Measurements from ENCODE around the gene PRSS1.

Gene PRSS1

DNA sequence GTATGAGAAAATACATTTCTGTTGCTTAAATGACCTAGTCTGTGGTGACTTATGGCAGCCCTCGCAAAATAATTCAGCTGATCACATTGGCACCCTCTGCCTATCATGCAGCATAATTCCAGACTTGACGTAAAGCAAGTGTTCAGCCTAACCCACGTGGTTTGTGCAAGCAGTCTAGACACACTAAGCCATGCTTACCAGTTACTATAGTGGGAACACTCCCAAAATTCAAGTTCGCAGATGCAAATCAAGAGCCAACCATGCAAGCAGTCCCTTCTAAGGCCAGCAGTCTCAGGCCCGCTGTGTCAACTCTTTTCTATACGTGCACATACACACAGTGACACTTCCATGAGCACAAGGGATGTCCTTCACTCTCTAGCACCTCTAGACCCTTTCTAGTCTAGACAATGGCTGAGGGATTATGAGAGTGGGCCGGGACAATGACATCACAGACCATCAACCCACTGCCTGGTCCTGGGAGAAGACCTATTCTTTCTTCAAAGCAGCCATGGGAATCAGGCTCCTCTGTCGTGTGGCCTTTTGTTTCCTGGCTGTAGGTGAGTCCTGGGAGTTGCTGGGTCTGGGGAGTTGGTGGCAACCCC, 29.0 kb upstream of the PRSS1 start:
- Histone ChIP-seq H2AK5ac (ENCODE audit: low read length, severe bottlenecking) (no peak overlapping the region), H3K23ac (ENCODE audit: low read length in 2 of 2) (no peak overlapping the region), H3K18ac (ENCODE audit: low read depth in 1 of 2, low read length in 2 of 2) (no peak overlapping the region), H3K4me1 (ENCODE audit: control insufficient read depth, insufficient read depth, low read depth, low read length) (no peaks in the 10 kb centered on the region), H3K4me2 (ENCODE audit: low read length, poor library complexity, severe bottlenecking) (no peak overlapping the region), H3K4ac (ENCODE audit: low read depth in 1 of 2, low read length in 2 of 2) (no peak overlapping the region), H3K27me3 (ENCODE audit: control insufficient read depth in 1 of 2, insufficient read depth in 1 of 2, low read length in 2 of 2) (peaks cover 5 to 45% of the 10 kb centered on the region in 2 experiments), H3K36me3 (ENCODE audit: control insufficient read depth in 1 of 2, insufficient read depth in 2 of 2, low read depth in 1 of 2, low read length in 2 of 2) (no peaks in the 10 kb centered on the region), H3K9me3 (ENCODE audit: control insufficient read depth, low read length) (no peaks in the 10 kb centered on the region), H3K27ac (ENCODE audit: low read length, poor library complexity, severe bottlenecking) (no peak overlapping the region), H2AFZ (ENCODE audit: low read depth, low read length) (no peak overlapping the region), H2BK15ac (ENCODE audit: low read depth, poor library complexity, severe bottlenecking) (no peak overlapping the region), H4K8ac (ENCODE audit: low read length) (no peak overlapping the region), H2BK12ac (ENCODE audit: low read length in 2 of 2) (no peak overlapping the region), H4K91ac (ENCODE audit: low read length) (no peak overlapping the region), H2BK5ac (ENCODE audit: low read depth, low read length, poor library complexity, severe bottlenecking) (no peak overlapping the region), H3K9ac (ENCODE audit: low read length) (no peak overlapping the region), H3K79me1 (replicated peaks; ENCODE audit: low read length, poor library complexity, severe bottlenecking) (no peaks in the 10 kb centered on the region), H3K14ac (ENCODE audit: low read length in 2 of 2) (no peak overlapping the region), H2BK120ac (ENCODE audit: low read depth, low read length) (no peak overlapping the region), H3K4me3 (ENCODE audit: insufficient read depth in 1 of 2, low read depth in 1 of 2, low read length in 2 of 2) (no peak overlapping the region)
- no peak for DNase-seq
- 84% methylated on average over 8 of the region's 8 CpGs for WGBS

DNA sequence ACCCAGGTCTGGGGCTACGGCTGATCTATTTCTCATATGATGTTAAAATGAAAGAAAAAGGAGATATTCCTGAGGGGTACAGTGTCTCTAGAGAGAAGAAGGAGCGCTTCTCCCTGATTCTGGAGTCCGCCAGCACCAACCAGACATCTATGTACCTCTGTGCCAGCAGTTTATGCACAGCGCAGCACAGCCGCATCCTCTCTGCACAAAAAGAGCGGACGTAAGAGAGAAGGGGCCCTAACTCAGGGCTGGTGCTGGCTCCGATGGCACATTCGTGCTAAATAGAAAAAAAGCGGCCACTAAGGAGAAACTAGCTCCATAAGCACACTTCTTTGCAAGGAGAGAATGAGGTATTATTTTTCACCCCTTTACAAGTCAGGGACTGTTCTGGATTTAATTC, 28.3 kb upstream of the PRSS1 start:
- Histone ChIP-seq H3K27me3 (ENCODE audit: control insufficient read depth in 1 of 2, insufficient read depth in 1 of 2, low read length in 2 of 2) (peaks cover 0 to 41% of the 10 kb centered on the region in 2 experiments), H3K9me3 (ENCODE audit: control insufficient read depth, low read length) (no peaks in the 10 kb centered on the region), H3K18ac (ENCODE audit: low read depth in 1 of 2, low read length in 2 of 2) (no peak overlapping the region), H3K27ac (ENCODE audit: low read length, poor library complexity, severe bottlenecking) (no peak overlapping the region), H2AK5ac (ENCODE audit: low read length, severe bottlenecking) (no peak overlapping the region), H3K9ac (ENCODE audit: low read length) (no peak overlapping the region), H3K4ac (ENCODE audit: low read depth in 1 of 2, low read length in 2 of 2) (no peak overlapping the region), H3K4me1 (ENCODE audit: control insufficient read depth, insufficient read depth, low read depth, low read length) (no peaks in the 10 kb centered on the region), H2BK12ac (ENCODE audit: low read length in 2 of 2) (no peak overlapping the region), H3K36me3 (ENCODE audit: control insufficient read depth in 1 of 2, insufficient read depth in 2 of 2, low read depth in 1 of 2, low read length in 2 of 2) (no peaks in the 10 kb centered on the region), H3K4me2 (ENCODE audit: low read length, poor library complexity, severe bottlenecking) (no peak overlapping the region), H3K79me1 (replicated peaks; ENCODE audit: low read length, poor library complexity, severe bottlenecking) (no peaks in the 10 kb centered on the region), H2BK5ac (ENCODE audit: low read depth, low read length, poor library complexity, severe bottlenecking) (no peak overlapping the region), H4K8ac (ENCODE audit: low read length) (no peak overlapping the region), H3K4me3 (ENCODE audit: insufficient read depth in 1 of 2, low read depth in 1 of 2, low read length in 2 of 2) (no peak overlapping the region), H2BK15ac (ENCODE audit: low read depth, poor library complexity, severe bottlenecking) (no peak overlapping the region), H2BK120ac (ENCODE audit: low read depth, low read length) (no peak overlapping the region), H3K14ac (ENCODE audit: low read length in 2 of 2) (no peak overlapping the region), H4K91ac (ENCODE audit: low read length) (no peak overlapping the region), H2AFZ (ENCODE audit: low read depth, low read length) (no peak overlapping the region), H3K23ac (ENCODE audit: low read length in 2 of 2) (no peak overlapping the region)
- WGBS: 94% methylated on average over 10 of the region's 10 CpGs
- DNase-seq: no peak

DNA sequence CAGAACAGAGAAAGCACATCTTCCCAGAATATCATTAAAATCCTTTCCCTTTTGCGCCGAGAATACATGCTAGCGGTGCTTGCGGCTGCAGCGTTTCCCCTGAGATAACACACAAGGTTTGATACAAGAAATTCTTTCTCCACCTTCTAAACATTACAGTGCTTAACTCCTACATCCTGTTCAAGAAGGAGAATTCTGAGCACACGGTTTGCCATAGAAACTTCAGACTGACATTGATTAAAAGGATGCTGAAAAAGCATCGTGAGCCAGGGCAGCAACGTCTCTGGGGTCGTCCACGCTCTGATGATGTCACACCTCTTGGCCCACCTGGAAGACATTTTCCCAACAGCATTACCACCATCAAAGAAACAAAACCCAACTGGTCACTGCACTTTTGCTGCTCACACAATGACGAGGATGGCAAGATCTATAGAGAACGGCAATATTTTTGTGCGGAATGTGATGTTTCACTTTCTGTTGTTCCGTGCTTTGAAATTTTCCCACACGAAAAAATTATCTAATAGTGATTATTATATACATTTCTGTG, 27.0 kb upstream of the PRSS1 start:
- no peak overlapping the region for H2AK5ac ChIP-seq (ENCODE audit: low read length, severe bottlenecking)
- WGBS: 88% methylated on average over 12 of the region's 15 CpGs
- H4K8ac ChIP-seq (ENCODE audit: low read length): no peak overlapping the region
- no peak overlapping the region for H3K23ac ChIP-seq (ENCODE audit: low read length in 2 of 2)
- no peak for DNase-seq
- H3K14ac ChIP-seq (ENCODE audit: low read length in 2 of 2): no peak overlapping the region
- H2BK120ac ChIP-seq (ENCODE audit: low read depth, low read length): no peak overlapping the region
- H2BK5ac ChIP-seq (ENCODE audit: low read depth, low read length, poor library complexity, severe bottlenecking): no peak overlapping the region
- H3K4me2 ChIP-seq (ENCODE audit: low read length, poor library complexity, severe bottlenecking): no peak overlapping the region
- H3K27me3 ChIP-seq (ENCODE audit: control insufficient read depth in 1 of 2, insufficient read depth in 1 of 2, low read length in 2 of 2): peaks cover 0 to 36% of the 10 kb centered on the region in 2 experiments
- H3K4me3 ChIP-seq (ENCODE audit: insufficient read depth in 1 of 2, low read depth in 1 of 2, low read length in 2 of 2): no peak overlapping the region
- no peaks in the 10 kb centered on the region for H3K4me1 ChIP-seq (ENCODE audit: control insufficient read depth, insufficient read depth, low read depth, low read length)
- no peak overlapping the region for H2BK12ac ChIP-seq (ENCODE audit: low read length in 2 of 2)
- H3K4ac ChIP-seq (ENCODE audit: low read depth in 1 of 2, low read length in 2 of 2): no peak overlapping the region
- no peak overlapping the region for H3K18ac ChIP-seq (ENCODE audit: low read depth in 1 of 2, low read length in 2 of 2)
- H3K9me3 ChIP-seq (ENCODE audit: control insufficient read depth, low read length): no peaks in the 10 kb centered on the region
- no peaks in the 10 kb centered on the region for H3K36me3 ChIP-seq (ENCODE audit: control insufficient read depth in 1 of 2, insufficient read depth in 2 of 2, low read depth in 1 of 2, low read length in 2 of 2)
- no peaks in the 10 kb centered on the region for H3K79me1 ChIP-seq (replicated peaks; ENCODE audit: low read length, poor library complexity, severe bottlenecking)
- no peak overlapping the region for H3K27ac ChIP-seq (ENCODE audit: low read length, poor library complexity, severe bottlenecking)
- H2AFZ ChIP-seq (ENCODE audit: low read depth, low read length): no peak overlapping the region
- no peak overlapping the region for H2BK15ac ChIP-seq (ENCODE audit: low read depth, poor library complexity, severe bottlenecking)
- no peak overlapping the region for H3K9ac ChIP-seq (ENCODE audit: low read length)
- no peak overlapping the region for H4K91ac ChIP-seq (ENCODE audit: low read length)

DNA sequence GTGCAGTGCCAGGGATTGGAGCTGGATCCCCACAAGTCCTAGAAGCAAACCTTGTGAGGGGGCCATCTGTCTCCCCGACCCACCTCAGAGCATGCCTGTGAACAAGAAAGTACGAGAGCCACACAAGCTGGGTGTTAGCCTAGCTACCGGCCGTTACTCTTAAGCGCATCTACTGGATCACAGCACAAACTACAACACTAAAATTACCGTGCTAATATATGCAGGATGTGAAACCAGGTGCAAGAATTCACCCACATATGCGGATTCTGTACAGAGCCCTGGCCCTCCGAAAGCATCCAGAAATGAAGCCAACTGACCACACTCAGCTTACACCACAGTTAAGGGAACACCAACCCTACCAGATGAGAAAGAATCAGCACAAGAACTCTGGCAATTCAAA, 16.0 kb upstream of the PRSS1 start:
- no peak overlapping the region for H3K4me3 ChIP-seq (ENCODE audit: insufficient read depth in 1 of 2, low read depth in 1 of 2, low read length in 2 of 2)
- no peaks in the 10 kb centered on the region for H3K9me3 ChIP-seq (ENCODE audit: control insufficient read depth, low read length)
- H2BK15ac ChIP-seq (ENCODE audit: low read depth, poor library complexity, severe bottlenecking): no peak overlapping the region
- no peak overlapping the region for H4K91ac ChIP-seq (ENCODE audit: low read length)
- no peak overlapping the region for H2BK5ac ChIP-seq (ENCODE audit: low read depth, low read length, poor library complexity, severe bottlenecking)
- no peak overlapping the region for H3K23ac ChIP-seq (ENCODE audit: low read length in 2 of 2)
- WGBS: 87% methylated on average over 8 of the region's 8 CpGs
- no peak overlapping the region for H4K8ac ChIP-seq (ENCODE audit: low read length)
- H2BK120ac ChIP-seq (ENCODE audit: low read depth, low read length): no peak overlapping the region
- H3K4me2 ChIP-seq (ENCODE audit: low read length, poor library complexity, severe bottlenecking): no peak overlapping the region
- H3K36me3 ChIP-seq (ENCODE audit: control insufficient read depth in 1 of 2, insufficient read depth in 2 of 2, low read depth in 1 of 2, low read length in 2 of 2): no peaks in the 10 kb centered on the region
- no peak for DNase-seq
- H3K14ac ChIP-seq (ENCODE audit: low read length in 2 of 2): no peak overlapping the region
- no peak overlapping the region for H3K4ac ChIP-seq (ENCODE audit: low read depth in 1 of 2, low read length in 2 of 2)
- no peak overlapping the region for H2AFZ ChIP-seq (ENCODE audit: low read depth, low read length)
- H2BK12ac ChIP-seq (ENCODE audit: low read length in 2 of 2): no peak overlapping the region
- no peak overlapping the region for H3K9ac ChIP-seq (ENCODE audit: low read length)
- H2AK5ac ChIP-seq (ENCODE audit: low read length, severe bottlenecking): no peak overlapping the region
- no peaks in the 10 kb centered on the region for H3K79me1 ChIP-seq (replicated peaks; ENCODE audit: low read length, poor library complexity, severe bottlenecking)
- peaks cover 0 to 4% of the 10 kb centered on the region in 2 experiments for H3K27me3 ChIP-seq (ENCODE audit: control insufficient read depth in 1 of 2, insufficient read depth in 1 of 2, low read length in 2 of 2)
- no peaks in the 10 kb centered on the region for H3K4me1 ChIP-seq (ENCODE audit: control insufficient read depth, insufficient read depth, low read depth, low read length)
- no peak overlapping the region for H3K27ac ChIP-seq (ENCODE audit: low read length, poor library complexity, severe bottlenecking)
- no peak overlapping the region for H3K18ac ChIP-seq (ENCODE audit: low read depth in 1 of 2, low read length in 2 of 2)
